Hypothalamus (tissue), 51 donors: ENCODE measurements around the gene TRMU.

ENCODE experiments used
- DNase-seq, 51 donors: peaks; one replicate each; lab custom pipeline; 2025; lab: John Stamatoyannopoulos, UW

TRMU gene

GRCh38 chr22:46335201-46336118 lies at the start of gene TRMU:
Gene TRMU (plus strand): TSS chr22:46335714. CDS start chr22:46335765, 51 bp downstream.
- DNase-seq: peak in 50 of 51 donors; percentile 18 to 88 (median 72)

DNA sequence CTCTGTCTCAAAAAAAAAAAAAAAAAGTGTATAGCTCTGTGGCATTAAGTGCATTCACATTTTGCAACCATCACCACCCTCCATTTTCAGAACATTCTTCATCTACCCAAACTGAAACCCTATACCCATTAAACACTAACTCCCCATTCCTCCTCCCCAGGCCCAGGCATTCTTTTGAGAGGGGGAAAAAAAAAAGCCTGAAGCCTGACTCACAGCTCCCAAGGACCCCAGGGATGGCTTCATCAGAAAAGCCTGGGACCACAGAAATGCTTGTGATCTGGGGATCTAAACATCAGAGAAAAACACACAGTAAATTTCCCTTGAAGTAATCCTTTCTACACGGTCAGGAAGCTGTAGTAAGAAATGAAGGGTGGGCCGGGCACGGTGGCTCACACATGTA lies 49.5 kb upstream of the TRMU start:
- DNase-seq: no peak

DNA sequence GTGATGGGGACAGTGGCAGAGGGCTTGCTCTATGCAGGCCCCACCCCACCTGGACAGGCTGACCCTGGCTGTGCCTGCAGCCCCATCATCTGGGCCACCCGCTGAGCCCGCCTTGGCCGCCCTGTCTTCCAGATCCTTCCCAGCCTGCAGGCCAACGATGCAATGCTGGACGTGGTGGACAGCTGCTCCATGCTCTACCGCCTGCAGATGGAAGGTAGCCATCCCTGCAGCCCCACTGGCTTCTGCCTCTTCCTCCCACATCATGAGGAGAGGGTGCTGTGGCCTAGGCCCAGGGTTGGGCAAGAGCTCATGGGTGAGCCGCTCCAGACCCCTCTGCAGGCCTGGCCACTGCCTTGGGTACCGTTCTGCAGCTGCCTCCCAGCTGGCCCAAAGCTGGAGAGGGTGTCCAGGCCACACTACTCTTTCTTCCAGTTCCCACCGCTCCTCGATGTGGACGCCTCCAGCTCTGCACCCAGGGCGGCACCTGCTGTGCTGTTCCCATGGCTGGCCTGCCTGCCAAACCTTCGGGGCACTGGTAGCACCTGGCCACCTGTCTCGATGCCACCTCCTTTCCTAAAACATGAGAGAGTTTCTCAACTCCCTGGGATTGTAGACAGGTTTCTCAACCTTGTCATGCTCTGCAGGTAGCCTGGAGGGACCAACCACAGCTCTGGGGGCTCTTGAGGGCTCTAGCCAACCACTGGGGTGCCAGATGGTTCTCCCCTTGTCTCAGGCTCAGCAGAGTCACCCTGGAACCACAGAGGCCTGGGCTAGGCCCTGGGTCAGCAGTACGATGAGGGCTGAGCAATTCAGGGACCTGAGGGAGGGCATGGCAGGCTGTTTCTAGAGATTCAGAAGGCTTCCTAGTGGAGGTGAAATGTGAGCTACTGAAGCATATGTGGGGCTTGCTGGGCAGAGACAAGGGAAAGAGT lies 48.3 kb upstream of the TRMU start:
- DNase-seq: no peak

GRCh38 chr22:46287873-46288751 lies 47.4 kb upstream of the TRMU start:
- no peak for DNase-seq

GRCh38 chr22:46288846-46289243 lies 46.7 kb upstream of the TRMU start:
- no peak for DNase-seq

- DNase-seq: no peak
Observed at GRCh38 chr22:46289244-46289891, 46.1 kb upstream of the TRMU start.

- DNase-seq: no peak
Observed at GRCh38 chr22:46290121-46290842, 45.2 kb upstream of the TRMU start.

DNA sequence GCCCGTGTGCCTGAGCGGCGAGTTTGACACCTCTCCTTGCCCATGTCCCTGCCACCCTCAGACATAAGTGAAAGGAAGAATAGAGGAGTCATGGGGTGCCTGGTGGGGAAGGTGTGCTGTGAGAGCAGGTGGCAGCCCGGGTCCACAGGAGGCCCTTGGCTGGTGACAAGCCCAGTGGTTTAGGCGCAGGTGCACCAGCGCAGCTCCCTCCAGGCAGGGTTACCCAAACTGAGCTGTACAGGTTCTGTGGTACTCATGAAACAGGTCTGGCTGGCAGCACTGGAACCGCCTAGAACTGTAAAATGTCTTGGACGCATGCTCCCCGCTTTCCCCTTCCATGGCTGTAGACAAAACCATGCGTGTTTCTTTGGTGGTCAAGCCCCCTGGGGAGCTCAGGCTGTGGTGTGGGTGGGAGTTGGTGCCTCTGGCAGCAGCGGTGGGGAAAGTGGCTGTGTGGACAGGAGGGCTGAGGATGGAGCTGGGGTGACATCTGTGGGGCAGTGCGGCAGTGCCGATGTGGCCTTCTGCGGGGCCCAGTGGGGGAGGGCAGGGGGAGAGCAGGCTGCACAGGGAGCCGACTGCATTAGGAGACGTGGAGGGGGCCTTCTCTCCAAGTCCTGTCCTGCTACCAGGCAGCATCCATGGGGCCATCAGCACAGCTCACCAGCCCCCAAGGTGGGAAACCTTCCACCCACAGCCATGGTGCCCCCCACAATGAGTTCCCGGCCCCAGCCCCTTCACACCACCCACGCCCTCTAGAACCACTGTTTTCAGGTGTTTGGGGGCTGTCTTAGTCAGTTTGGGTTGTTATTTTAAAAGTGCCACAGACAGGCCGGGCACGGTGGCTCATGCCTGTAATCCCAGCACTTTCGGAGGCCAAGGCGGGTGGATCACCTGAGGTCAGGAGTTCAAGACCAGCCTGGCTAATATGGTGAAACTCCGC lies 44.4 kb upstream of the TRMU start:
- DNase-seq: no peak

- no peak for DNase-seq
Observed at GRCh38 chr22:46292173-46292572, 43.3 kb upstream of the TRMU start.

GRCh38 chr22:46292732-46293131 lies 42.8 kb upstream of the TRMU start:
- DNase-seq: no peak

GRCh38 chr22:46293577-46294260 lies 41.8 kb upstream of the TRMU start:
- DNase-seq: peak in 19 of 51 donors; percentile 6 to 53 (median 31)

DNA sequence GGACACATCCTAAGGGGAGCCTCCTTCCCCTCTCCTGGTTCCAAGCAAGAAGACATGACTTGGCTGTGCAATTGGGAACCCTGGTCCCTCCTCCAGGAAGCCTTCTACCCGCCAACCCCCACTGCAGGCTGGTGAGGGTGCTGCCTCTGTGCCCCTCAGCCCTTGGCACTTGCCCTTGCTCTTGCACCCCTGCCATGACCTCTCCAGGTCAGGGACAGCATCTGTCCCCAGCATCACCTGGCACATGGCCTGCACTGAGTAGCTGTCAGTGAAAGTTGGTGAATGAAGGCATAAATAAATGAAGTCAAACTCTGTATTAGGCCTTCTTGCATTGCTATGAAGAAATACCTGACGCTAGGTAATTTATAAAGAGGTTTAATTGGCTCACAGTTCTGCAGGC lies 40.7 kb upstream of the TRMU start:
- DNase-seq: no peak

GRCh38 chr22:46295277-46295971 lies 40.1 kb upstream of the TRMU start:
- no peak for DNase-seq

DNA sequence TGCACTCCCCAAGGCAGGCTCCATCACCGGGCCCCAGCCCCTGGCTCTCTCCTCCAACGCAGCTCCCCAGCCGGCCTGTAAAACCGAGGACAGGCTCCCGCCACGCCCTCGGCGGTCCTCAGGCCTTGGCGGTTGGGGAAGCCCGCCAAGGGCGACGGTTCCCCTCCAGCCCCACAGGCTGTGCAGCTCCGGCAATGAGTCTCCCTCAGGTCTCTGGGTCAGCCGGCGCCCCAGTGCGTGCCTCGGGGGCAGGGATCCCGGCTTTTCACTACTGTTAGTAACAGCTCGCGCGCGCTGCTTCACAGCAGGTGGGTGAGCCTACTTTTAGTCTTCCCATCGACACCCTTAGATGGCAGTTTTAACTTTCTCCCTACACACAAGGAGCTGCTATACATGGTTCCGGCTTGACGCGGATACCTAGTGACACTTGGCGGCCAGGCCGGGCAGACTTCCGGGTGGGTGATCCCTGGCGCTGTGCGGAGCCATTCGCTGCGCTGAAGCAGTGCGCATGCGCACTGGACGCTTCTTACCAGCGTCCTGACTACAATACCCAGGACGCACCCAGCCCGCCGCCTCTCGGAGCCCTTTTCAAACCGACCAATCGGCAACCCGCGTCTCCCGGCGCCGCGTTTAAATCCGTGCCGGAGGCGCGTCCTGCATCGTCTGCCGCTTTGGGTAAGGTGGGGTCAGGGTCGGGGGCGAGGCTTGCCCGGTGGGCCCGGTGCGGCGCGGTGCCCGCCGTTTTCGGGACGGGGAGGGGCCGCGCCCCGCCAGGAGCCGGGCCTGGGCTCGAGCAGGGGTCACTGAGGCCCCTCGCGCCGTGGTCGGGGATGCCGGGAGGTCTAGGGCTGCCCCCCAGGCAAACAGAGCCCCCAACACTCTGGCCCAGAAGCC lies 39.0 kb upstream of the TRMU start, which contains the start of gene GTSE1:
GTSE1 (plus strand) TSS at position 614 of the 894 bp plus-strand sequence. CDS start 531 bp downstream, outside the sequence.
- DNase-seq: peak; percentile 48 to 98 (median 95)

GRCh38 chr22:46297151-46297812 lies 38.2 kb upstream of the TRMU start:
- DNase-seq: no peak
